Calu3 (cell line): ENCODE measurements around the gene TEDC1. TPM values are rescaled to one million over a fixed set of nuclear protein-coding genes. Genes with fewer than 3 reads are reported as not detected.

Source experiments
- BruUV-seq: library from RNA; stranded (reverse); fragments of 400-500 nt; replicated peaks from 2 replicates; lab custom pipeline; 2021; lab: Mats Ljungman, UMichigan
- CTCF ChIA-PET: fragments of 300-600 bp; sonication (Branson Sonifier 250); formaldehyde crosslinking; loops from one replicate; lab custom pipeline; 2022; ENCODE audit warnings: antibody characterized with exemption; lab: Charles Lee
- DNase-seq: peaks from one replicate; pipeline ENCODE4 v3.0.0; 2022
- H3K27ac Mint-ChIP-seq: one replicate; pipeline ENCODE4 v1.8.0; 2022; ENCODE audit warnings: mixed read lengths; ENCODE audit not compliant: unreplicated experiment
- H3K27me3 Mint-ChIP-seq: one replicate; pipeline ENCODE4 v1.8.0; 2022; ENCODE audit warnings: mixed read lengths; ENCODE audit not compliant: unreplicated experiment
- H3K36me3 Mint-ChIP-seq: one replicate; pipeline ENCODE4 v1.8.0; 2022; ENCODE audit warnings: mild to moderate bottlenecking, moderate library complexity, mixed read lengths; ENCODE audit not compliant: insufficient read depth, unreplicated experiment
- H3K4me1 Mint-ChIP-seq: one replicate; pipeline ENCODE4 v1.8.0; 2022; ENCODE audit warnings: mild to moderate bottlenecking, low read depth, mixed read lengths; ENCODE audit not compliant: unreplicated experiment
- H3K4me3 Mint-ChIP-seq: one replicate; pipeline ENCODE4 v1.8.0; 2022; ENCODE audit warnings: mild to moderate bottlenecking, low read depth, moderate library complexity, mixed read lengths; ENCODE audit not compliant: unreplicated experiment
- H3K9me3 Mint-ChIP-seq: one replicate; pipeline ENCODE4 v1.8.0; 2022; ENCODE audit warnings: low read depth, mixed read lengths; ENCODE audit not compliant: unreplicated experiment
- CTCF ChIP-seq: fragments of 200-600 bp; IDR thresholded peaks from one replicate; pipeline ENCODE4 v1.8.0; 2022; ENCODE audit warnings: antibody characterized with exemption; ENCODE audit not compliant: unreplicated experiment
- intact Hi-C: fragments of 100-400 bp; cut with micrococcal nuclease; formaldehyde crosslinking; loops from one replicate; pipeline ENCODE4 v1.10.0; 2022; ENCODE audit not compliant: unreplicated experiment
- total RNA-seq: library from RNA; stranded (reverse); gene quantifications from 2 replicates; pipeline ENCODE4 v1.2.3, GENCODE V29; 2022

TEDC1 gene
- total RNA-seq, 1 experiment from 2014 or later = 33.7 TPM

- peak; percentile 76 for DNase-seq
- BruUV-seq = no TSS peak
- intact Hi-C loops = no loop called here
- no peaks in the 10 kb centered on the region for H3K9me3 Mint-ChIP-seq
- TF ChIP-seq CTCF = peak; percentile 70
- no peak overlapping the region for H3K4me3 Mint-ChIP-seq
- no peak overlapping the region for H3K27ac Mint-ChIP-seq
- H3K27me3 Mint-ChIP-seq = no peaks in the 10 kb centered on the region
- H3K4me1 Mint-ChIP-seq = no peaks in the 10 kb centered on the region
- CTCF ChIA-PET = interaction anchor here (0.8 kb wide), 1 partner anchor 23 kb away, joined by 3 read pairs; no protein-coding TSS in a partner anchor
- H3K36me3 Mint-ChIP-seq = peaks cover 20% of the 10 kb centered on the region
Measured at GRCh38 chr14:105448706-105449111, 42.3 kb upstream of the TEDC1 start.

GRCh38 chr14:105449276-105450122 is 41.5 kb upstream of the TEDC1 start:
- Mint-ChIP-seq H3K4me3 (no peak overlapping the region), H3K36me3 (peaks cover 27% of the 10 kb centered on the region), H3K4me1 (no peaks in the 10 kb centered on the region), H3K27ac (no peak overlapping the region), H3K9me3 (no peaks in the 10 kb centered on the region), H3K27me3 (no peaks in the 10 kb centered on the region)
- no TSS peak for BruUV-seq
- CTCF ChIA-PET = no interaction called here
- no peak for TF ChIP-seq CTCF
- no peak for DNase-seq
- intact Hi-C loops = no loop called here

- TF ChIP-seq CTCF = no peak
- no peak for DNase-seq
- H3K4me1 Mint-ChIP-seq = no peaks in the 10 kb centered on the region
- no peaks in the 10 kb centered on the region for H3K9me3 Mint-ChIP-seq
- peaks cover 30% of the 10 kb centered on the region for H3K36me3 Mint-ChIP-seq
- CTCF ChIA-PET = no interaction called here
- no peaks in the 10 kb centered on the region for H3K27me3 Mint-ChIP-seq
- intact Hi-C loops = no loop called here
- no peak overlapping the region for H3K4me3 Mint-ChIP-seq
- H3K27ac Mint-ChIP-seq = no peak overlapping the region
- BruUV-seq = no TSS peak
Measured at GRCh38 chr14:105450123-105450505, 40.9 kb upstream of the TEDC1 start.

DNA sequence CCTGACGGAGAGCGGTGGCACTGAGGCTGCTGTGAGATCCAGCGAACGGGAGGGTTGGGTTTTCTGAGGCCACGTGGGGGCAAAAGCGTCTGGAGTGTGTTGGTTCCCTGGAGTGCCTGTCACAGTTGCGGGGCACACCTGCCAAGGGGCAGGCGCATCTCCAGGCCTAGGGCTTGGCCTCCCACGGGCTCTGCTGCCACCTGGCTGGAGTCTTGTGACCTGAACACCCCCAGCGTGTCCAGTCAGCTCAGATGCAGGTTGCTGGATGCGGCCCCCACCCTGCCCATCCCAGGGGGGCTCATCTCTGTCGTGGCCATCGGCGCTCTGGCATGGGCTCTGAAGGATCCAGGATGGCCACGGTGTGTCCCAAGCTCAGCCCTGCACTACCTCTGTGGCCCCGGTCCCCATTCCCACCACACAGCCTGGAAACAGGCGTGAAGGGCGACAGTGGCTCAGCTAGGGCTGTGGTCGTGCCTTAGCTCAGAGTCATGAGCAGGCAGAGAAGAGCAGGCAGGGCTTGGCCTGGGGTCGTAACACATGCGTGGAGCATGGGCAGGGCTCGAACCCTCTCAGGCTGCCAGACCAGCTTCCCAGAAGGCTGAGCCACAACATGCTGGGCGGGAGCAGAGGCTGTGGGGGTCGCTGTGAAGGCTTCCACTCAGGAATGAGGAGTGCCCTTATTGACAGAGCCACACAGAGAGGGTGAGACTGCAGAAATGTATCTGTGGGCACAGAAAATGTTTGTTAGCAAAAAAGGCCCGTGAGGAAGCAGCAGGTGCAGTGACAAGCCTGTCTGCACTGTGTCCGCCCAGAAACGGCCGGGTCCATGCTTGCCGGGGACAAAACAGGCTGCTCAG is 40.0 kb upstream of the TEDC1 start:
- Mint-ChIP-seq H3K4me1 (no peaks in the 10 kb centered on the region), H3K36me3 (peaks cover 36% of the 10 kb centered on the region), H3K27me3 (no peaks in the 10 kb centered on the region), H3K4me3 (no peak overlapping the region), H3K9me3 (no peaks in the 10 kb centered on the region), H3K27ac (no peak overlapping the region)
- TF ChIP-seq CTCF = no peak
- intact Hi-C loops = no loop called here
- no peak for DNase-seq
- CTCF ChIA-PET = interaction anchor here (0.6 kb wide), 1 partner anchor 80 kb away, joined by 3 read pairs; no protein-coding TSS in a partner anchor
- BruUV-seq = no TSS peak
